ENCODE data around the gene CFAP69.

Gene CFAP69, protein sequence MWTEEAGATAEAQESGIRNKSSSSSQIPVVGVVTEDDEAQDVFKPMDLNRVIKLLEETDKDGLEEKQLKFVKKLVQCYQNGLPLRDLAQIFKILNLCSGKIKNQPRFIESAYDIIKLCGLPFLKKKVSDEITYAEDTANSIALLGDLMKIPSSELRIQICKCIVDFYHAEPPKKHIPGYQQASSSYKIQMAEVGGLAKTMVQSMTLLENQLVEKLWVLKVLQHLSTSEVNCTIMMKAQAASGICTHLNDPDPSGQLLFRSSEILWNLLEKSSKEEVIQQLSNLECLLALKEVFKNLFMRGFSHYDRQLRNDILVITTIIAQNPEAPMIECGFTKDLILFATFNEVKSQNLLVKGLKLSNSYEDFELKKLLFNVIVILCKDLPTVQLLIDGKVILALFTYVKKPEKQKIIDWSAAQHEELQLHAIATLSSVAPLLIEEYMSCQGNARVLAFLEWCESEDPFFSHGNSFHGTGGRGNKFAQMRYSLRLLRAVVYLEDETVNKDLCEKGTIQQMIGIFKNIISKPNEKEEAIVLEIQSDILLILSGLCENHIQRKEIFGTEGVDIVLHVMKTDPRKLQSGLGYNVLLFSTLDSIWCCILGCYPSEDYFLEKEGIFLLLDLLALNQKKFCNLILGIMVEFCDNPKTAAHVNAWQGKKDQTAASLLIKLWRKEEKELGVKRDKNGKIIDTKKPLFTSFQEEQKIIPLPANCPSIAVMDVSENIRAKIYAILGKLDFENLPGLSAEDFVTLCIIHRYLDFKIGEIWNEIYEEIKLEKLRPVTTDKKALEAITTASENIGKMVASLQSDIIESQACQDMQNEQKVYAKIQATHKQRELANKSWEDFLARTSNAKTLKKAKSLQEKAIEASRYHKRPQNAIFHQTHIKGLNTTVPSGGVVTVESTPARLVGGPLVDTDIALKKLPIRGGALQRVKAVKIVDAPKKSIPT

DNA sequence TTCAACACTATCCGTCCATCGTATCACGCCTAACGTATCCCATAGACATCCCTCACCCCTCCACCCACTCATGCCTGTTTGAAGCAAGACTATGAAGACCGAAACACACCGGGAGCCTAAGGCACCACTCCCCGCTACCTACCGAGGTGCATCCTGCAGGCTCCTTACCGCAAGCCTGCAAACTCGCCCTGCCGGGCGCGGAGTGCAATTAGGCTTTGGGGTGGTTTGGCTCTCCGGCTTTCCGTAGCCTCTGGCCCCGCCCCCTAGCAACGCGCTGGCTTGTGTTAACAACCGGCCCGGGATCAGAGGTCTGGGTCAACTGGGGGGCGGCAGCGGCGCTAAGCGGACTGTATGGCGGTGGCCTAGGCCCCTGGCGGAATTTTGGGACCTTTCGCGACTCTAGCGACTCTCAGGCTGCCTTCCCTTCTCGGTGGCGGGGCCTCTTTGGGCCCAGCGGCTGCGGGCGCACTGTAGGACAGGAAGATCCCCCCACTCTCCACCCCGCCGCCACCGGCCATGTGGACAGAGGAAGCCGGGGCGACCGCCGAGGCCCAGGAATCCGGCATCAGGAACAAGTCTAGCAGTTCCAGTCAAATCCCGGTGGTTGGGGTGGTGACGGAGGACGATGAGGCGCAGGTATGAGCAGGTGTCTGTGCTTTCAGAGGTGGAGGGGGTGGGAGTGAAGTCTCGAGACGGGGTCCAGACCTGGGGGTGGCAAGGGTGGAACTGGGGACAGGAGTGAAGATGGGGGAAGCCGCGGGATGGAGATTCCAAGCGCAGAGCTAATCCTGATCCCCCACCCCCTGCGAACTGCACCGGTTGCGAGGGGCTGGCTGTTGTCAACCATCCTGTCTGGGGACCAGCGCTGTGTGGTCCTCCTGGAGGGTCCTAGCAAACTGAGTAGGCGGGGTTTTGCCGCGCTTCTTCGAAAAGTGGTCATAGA lies at the start of gene CFAP69:
Gene CFAP69, plus strand, starts transcription at position 266 of the 943 bp plus-strand sequence. Its CDS starts 251 bp downstream, at position 517.
- DNase-seq, result peak; percentile 66

DNA sequence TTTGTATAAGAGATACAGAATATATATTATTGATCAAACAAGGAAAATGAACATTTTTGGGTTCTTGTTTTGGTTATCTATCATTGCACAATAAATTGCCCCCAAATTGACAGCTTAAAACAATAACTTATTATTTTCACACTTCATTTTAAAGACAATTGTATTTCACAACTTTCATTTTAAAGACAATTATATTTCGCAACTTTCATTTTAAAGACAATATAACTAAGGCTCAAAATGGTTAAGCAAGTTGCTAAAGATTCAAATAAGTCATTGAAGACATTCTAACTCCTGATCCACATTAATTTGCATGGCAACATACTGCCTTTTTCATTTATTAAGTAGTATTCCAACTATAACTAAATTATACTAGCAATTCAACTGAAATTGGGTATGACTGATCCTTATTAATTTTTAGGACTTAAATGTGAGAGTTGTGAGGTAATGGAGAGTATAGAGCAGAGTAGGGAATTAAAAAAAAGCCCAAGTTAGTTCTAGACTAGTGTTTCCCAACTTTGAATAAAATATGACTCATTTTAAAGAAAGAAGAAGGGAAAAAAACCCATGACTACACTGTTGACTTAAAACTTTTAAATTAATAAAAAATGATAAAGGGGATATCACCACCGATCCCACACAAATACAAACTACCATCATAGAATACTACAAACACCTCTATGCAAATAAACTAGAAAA lies 43.3 kb upstream of the CFAP69 start:
- no peak for DNase-seq

DNA sequence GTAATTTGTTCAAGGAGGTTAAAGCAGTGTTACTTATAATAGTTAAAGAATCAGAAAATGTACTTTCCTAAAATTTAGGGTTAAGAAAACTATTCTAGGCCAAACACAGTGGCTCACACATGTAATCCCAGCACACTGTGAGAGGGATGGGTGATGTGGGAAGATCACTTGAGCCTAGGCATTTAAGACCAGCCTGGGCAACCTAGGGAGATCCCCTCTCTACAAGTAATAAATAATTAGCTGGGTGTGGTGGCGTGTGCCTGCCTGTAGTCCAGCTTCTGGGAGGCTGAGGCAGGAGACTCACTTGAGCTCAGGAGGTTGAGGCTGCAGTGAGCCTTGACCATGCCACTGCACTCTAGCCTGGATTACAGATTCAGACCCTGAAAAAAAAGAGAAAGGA lies 37.0 kb upstream of the CFAP69 start:
- no peak for DNase-seq

DNA sequence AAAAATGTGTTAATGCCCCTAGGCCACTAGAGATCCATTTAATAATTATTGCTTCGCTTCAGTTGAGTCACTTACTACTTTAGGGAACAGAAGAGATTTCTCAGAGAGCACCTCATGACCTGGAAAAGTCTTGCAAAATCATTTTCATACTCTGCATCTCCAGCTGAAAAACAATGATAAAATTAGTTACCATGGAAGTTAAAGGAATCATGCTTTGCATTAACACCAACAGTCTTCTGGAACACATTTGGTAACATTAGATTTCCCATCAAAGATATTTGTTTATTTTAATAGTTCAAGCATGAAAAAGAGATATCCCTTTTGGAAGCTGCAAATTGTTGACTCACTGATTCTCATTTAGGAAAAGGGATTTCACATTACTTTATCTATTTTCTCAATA lies 35.2 kb upstream of the CFAP69 start:
- no peak for DNase-seq

DNA sequence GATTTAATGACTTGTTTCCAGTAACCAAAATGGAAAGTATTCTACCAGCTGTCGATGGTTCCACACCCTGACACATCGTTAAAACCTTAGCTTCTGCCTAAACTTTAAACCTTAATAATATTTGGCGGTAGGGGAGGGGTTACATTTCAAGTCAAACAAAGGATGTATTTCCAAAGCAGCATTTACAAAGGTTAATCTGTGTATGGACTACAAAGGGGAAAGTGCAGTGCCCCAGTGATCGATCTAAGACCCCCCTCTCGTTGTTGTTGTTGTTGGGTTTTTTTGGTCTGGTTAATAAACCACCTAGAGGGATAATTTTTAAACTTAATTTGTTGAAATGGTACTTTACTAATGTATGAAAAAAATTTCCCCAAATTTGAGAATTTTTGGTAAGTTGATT lies 34.5 kb upstream of the CFAP69 start:
- DNase-seq, result no peak

DNA sequence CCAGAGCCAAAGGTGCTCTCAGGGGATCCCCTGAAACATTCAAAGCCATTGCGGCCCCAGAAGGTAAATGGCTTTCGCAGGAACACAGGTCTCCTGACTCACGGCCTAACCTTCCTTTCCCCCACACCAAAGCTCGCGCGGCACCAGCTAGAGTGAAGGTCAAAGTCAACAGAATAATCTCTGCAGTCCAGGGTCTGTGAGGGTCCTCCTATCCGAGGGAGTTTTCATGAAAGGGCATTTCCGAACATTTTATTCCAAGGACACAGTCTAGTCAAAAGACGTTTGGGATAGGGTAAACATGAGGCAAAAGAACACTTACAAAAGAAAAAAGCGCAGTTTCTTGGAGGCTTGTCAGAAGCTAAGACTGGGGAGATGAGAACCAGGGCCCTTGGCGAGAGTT lies 34.0 kb upstream of the CFAP69 start:
- no peak for DNase-seq

DNA sequence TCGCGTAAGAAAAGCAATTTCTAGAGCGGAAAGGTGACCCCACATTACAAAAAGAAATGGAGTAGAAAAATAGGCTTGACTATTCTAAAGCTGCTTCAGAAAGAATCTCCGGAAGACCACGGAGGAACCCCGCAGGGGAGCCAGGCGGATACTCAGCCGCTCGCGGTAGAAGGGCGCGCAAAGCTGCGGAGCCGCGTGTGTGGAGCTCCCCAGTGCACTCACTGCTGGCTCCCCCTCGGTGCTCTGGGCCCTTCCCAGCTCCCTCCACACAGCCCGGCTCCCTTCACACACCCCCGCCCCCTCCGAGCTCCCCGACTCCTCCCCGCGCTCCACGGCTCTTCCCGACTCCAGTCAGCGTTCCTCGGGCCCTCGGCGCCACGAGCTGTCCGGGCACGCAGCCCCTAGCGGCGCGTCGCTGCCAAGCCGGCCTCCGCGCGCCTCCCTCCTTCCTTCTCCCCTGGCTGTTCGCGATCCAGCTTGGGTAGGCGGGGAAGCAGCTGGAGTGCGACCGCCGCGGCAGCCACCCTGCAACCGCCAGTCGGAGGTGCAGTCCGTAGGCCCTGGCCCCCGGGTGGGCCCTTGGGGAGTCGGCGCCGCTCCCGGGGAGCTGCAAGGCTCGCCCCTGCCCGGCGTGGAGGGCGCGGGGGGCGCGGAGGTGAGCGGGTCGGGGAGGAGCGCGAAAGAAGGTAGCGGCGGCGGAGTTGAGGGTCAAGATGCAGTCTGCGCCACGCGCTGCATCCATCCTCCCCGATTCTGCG lies 33.4 kb upstream of the CFAP69 start, which contains the start of gene STEAP2:
Gene STEAP2, plus strand, starts transcription at position 350 of the 758 bp plus-strand sequence. CDS start 13,343 bp downstream, outside the sequence.
- DNase-seq, result peak; percentile 82

DNA sequence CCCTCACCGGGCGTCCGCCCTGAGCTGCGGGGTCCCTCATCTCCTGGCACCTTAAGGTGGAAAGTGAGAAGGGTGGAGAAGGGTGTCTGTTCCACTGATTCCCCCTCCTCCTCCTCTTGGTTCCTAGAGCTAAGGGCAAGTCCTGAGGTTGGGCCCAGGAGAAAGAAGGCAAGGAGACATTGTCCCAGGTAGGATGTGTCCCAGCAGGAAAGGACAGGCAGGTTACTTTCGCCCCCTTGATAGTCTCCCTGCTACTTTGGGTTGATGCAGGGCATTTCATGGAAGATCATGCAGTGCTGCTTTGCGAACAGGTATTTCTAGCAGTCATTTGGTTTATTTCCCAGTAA lies 32.9 kb upstream of the CFAP69 start:
- no peak for DNase-seq

DNA sequence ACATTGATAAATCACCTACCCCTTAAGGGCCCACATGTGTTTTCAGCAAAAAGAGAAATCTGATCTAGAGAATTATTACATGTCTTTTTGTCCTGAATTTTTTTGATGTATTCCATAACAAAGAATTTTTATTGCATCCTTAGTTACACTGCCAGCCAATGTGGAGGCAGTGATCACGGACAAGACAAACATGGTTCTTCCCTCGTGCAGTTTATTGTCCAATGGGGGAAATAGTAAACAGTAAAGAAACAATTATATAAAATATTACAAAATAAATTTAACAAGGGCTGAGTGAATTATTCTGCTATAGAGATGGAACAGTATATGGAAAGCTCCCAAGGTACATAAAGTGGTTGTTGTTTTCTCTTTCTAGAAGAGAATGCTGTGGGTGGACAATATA lies 31.5 kb upstream of the CFAP69 start:
- DNase-seq, result no peak

DNA sequence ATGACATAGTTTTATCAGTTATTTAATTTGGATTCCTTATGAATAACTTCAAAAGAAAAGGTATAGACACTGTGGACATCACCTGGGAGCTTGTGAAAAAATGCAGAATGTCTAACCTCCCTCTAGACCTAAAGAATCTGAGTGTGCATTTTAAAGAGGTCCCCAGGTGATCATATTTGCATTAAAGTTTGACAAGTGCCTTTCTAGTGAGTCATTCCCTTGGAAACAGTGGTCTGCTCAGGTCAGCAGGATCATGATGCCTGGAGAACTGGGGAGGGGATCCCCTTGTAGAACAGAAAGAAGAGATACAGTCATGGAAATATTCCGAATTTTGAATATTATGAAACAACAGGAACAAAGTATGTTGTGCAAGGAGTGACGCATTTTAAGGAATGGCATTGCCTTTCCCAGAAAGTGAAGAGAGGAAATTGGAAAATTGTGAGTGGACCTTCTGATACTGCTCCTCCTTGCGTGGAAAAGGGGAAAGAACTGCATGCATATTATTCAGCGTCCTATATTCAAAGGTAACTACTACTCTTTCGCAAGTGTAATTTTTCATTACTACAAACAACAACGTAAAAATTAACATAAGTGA lies 28.8 kb upstream of the CFAP69 start:
- no peak for DNase-seq

DNA sequence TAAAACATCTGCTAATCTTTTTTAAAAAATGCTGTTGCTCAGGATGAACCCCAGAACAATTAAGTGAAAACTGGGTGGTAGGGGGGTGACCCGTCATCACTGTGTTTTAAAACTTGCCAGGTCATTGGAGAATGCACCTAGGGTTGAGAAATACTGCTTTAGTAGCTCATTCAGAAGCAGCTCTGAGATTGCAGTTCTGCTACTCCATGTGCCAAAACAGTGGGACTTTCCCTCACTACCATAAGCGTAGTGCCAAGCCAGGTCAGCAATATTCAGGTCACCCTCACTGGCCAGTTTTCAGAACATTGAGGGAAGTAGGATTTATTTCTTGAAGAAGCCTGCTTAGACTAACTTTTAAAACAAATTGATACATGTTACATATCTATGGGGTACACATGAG lies 28.2 kb upstream of the CFAP69 start:
- no peak for DNase-seq

DNA sequence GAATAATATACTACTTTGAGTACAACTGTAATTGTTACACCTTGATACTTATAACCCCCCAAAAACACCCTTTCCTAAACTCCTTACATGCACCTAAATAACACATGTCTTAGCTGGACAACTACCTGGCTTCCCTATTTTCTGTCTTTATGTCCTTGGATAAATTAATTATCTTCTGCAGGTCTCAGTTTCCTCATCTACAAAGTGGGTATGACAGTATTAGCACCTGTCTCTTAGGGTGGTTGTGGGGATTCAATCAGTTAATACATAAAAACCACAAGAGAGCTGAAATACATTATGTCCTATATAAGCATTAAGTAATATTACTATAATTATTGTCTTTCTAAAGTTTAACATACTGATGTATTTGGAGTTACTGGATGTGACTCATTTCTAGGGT lies 22.6 kb upstream of the CFAP69 start:
- DNase-seq, result no peak

DNA sequence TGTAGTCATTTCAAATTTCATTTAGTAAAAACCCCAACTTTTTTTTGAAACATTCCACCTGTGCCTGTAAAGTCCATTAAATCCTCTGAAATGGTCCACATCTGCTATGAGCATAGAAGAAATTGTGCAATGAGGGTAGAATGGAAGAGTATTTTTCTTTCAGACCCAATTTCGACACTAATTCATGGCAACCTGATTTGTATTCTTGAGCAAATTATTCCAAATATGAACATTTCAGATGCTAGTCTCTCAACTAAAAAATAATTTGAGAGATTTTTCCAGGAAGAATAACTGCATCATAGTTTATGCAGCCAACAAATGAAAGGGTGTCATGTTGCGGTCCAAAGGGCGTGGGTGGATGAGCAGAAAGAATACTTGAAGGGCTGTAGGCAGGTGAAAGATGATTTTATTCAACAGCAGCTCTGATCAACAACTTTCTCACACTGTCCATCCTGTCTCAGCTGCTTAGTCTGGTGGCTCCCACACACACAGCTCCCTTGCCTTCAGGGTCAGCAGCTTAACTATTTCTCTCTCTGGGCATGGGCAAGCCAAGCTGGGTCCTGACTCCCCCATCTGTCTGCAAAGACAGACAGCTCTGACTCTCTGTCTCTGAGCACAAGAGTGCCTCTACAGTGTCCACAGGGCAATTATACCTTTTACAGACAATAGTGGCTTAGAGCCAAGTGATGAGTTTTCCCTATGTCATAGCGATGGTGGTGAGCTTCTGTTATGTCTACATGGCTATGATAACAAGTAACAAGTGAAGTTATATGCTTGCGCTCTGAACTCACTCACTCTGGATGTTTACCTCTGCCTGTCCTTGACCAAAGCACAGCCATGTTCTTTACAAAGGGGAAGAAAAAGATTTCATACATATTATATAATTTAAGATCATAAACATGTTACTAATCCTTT lies 21.9 kb upstream of the CFAP69 start:
- DNase-seq, result no peak

DNA sequence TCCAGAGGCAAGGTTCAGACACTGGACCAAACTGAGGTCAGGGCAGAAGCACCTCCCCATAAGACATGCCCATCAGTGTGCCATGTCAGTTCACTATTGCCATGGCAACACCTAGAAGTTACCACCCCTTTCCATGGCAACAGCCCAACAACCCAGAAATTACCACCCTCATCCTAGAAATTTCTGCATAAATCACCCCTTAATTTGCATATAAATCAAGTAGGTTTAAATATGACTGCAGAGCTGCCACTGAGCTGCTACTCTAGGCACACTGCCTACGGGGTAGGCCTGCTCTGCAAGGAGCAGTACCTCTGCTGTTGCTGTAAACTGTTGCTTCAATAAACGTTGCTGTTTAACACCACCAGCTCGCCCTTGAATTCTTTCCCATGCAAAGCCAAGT lies 20.8 kb upstream of the CFAP69 start:
- no peak for DNase-seq

DNA sequence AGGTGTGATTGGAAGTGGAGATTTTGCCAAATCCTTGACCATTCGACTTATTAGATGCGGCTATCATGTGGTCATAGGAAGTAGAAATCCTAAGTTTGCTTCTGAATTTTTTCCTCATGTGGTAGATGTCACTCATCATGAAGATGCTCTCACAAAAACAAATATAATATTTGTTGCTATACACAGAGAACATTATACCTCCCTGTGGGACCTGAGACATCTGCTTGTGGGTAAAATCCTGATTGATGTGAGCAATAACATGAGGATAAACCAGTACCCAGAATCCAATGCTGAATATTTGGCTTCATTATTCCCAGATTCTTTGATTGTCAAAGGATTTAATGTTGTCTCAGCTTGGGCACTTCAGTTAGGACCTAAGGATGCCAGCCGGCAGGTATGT lies 19.8 kb upstream of the CFAP69 start:
- peak; percentile 67 for DNase-seq

DNA sequence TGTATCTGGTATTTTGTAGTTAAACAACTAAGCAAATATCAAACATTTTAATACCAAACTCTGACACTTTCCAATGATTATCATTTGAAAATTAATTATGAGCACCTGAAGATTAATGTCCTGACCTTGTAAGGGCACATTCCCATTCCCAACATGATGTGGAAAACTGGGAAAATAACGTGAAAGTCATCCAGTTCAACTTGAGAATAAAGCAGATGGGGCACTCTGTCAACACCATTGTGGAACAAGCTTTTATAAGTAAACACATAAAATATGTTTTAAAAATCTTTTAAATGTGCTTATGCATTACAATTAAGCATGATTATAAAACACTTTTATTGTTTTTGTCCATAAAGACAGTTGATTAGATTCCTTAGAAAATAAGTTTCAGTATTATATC lies 19.4 kb upstream of the CFAP69 start:
- no peak for DNase-seq

DNA sequence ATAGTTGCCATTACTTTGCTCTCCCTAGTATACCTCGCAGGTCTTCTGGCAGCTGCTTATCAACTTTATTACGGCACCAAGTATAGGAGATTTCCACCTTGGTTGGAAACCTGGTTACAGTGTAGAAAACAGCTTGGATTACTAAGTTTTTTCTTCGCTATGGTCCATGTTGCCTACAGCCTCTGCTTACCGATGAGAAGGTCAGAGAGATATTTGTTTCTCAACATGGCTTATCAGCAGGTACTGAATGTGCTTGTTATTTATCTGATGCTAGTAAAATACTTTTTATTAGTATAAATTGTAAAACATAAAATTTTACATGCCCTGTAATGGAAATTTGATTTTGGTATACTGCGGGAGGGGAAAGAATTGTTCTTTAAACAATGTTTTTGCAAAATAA lies 17.7 kb upstream of the CFAP69 start:
- DNase-seq, result no peak

DNA sequence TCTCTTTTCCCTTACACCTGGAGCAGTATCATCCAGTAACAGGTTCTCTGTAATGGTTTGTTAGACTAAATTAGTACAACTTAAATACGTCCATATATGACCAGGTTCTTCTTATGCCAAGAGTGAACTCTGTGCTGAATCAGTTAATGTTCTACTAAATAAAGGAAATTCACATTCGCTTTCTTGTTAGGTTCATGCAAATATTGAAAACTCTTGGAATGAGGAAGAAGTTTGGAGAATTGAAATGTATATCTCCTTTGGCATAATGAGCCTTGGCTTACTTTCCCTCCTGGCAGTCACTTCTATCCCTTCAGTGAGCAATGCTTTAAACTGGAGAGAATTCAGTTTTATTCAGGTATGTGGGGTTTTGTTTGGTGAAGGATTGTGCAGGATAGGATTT lies 15.3 kb upstream of the CFAP69 start:
- no peak for DNase-seq

DNA sequence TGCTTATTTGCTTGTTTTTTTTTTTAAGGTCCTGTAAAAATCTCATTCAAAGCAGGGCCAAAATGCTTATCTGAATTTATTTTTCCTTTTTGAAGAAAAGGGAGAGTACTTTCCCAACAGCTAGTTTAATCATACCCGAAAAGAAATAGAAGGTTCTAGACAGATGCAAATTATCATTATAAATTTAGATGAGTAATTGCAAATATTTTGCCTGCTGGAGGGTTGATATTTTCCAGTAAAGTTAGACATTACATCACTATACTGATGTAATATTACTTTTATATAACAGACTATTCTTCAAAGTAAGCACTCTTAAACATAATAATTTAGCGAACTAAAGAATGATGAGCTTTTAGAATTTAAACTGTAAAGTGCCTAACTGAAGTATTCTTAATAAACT lies 14.1 kb upstream of the CFAP69 start:
- DNase-seq, result no peak

DNA sequence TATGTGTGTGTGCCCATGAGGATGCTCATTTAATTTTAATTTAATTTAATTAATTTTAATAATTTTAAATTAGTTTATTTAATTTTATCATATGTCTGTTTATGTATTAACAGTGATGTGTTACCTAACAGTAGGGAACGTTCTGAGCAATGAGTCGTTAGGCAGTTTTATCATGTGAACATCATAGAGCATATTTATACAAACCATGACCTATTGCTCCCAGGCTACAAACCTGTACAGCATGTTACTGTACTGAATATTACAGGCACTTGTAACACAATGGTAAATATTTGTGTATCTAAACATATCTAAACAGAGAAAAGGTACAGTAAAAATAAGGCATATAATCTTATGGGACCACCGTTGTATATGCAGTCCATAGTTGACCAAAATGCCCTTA lies 13.7 kb upstream of the CFAP69 start:
- no peak for DNase-seq
